ENCODE results near the gene PAFAH1B1.
"Not testable (repeated sequence)": the region's sequence is repeated elsewhere in the genome, so short reads cannot be mapped to it uniquely, and the experiment has no call there.

The PAFAH1B1 gene

GRCh38 chr17:2690165-2691068, 97.0 kb downstream of the PAFAH1B1 start:
- DNase-seq = no peak

DNA sequence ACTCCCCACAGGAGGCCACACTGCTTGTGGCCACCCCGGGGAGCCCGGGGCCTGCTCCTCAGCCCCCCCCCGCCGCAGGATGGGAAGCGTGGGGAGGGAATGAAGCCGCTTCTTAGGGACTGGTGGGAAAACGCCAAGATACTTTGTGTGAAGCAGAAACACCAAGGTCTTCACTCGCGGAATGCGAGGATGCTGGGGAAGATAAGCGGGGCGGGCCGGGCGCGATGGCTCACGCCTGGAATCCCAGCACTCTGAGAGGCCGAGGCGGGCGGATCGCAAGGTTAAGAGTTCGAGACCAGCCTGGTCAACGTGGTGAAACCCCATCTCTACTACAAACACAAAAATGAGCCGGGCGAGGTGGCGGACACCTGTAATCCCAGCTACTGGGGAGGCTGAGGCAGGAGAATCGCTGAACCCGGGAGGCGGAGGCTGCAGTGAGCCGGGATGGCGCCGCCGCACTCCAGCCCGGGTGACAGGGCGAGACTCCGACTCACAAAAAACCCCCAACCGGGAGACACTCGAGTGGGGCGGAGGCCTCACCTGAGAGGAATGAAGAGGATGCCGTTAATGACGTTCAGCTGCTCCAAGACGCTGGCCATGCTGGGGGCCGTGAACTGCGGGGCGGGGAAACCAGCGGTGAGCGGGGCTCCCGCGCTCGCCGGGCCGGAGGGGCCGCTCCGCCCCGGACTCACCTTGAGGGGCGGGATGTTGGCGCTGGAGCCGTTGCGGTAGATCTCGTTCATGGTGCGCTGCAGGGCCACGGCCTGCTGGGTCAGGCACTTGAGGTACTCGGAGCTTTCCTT, 97.8 kb downstream of the PAFAH1B1 start:
- DNase-seq = no peak

- DNase-seq = no peak
Observed at GRCh38 chr17:2691965-2692780, 98.7 kb downstream of the PAFAH1B1 start.

DNA sequence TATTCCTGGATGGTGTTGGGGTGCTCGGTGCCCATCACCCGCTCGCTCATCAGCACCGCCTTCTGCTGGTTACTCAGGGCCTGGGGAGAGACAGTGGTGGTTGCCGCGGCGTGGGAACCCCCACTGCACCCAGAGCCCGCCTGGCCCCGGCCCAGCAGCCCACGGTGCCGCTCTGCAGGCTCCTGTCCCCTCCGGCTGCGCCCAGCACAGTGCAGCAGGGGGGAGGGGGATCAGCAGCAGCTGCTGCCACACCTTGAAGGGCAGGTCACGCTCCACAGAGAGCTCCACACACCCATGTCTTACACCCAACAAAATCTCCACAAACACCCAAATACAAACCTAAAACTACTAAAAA, 99.3 kb downstream of the PAFAH1B1 start:
- DNase-seq = no peak

GRCh38 chr17:2693561-2694380, 100.3 kb downstream of the PAFAH1B1 start:
- DNase-seq = no peak

DNA sequence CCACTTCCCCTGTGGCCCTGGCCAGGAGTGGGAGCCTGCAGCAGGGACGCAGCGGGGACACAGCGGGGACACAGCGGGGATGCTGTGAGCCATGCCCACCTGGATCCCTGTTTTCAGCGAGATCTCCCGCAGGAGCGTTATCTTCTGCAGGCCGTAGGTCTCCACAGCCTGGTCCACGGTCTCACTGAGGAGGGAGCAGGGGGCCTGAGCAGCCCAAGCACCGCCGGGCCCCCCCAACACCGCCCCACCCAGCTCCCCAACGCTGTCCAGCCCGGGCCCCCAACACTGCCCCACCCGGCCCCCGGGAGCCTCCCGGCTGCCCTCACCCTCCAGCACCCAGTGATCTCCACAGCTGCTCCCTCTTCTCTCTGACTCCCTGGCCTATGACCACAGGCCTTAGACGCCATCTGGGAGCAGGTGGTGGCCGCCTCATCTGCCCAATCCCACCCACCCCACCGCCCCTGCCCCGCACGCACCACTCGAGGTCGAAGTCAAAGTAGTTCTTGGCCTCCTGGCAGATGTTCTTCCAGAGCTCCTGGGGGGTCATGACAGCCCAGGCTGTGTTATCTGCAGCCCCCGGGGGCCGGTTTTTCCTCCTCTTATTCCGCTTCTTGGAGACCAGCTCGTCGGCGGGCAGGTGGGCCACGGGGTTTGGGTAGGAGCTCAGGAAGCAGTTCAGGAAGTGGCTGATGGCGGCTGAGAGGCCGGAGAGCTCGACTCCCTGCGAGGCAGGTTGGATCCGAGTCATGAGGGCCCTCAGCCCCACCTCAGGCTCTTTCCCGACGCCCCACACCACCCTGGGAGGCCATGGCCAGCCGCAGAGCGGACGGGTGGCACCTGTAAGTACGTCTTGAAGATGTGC, 101.2 kb downstream of the PAFAH1B1 start:
- no peak for DNase-seq

DNA sequence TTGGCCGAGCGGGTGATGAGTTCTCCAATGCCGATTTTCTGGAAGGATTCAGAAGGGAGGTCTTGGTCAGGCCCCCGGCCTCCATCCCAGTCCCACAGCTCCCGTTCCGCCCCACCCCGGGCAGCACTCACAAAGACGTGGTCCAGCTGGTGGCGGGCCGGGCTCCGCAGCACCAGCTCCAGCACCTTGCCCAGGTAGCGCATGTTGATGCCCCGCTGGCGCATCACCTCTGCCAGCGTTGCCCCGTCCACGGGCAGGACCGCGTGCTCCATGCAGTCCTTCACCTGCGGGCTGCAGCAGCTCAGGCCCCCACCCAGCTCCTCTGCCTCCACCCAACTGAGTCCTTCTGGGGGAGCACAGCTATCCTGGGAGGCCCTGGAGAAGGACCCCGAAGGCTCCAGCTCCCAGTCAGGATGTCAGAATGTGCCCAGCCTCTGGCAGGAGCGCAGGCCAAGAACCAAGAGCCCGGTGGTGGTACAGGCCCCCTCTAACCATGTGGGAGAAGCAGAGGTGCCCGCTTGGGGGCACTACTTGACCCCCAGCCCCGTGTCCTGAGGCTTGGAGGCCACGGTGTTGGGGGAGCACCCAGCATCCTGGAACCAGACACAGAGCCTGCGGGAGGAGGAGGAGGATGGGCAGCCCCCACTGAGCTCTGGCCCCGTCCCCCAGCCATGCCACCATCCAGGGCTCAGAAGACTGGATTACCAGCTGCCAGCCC, 101.9 kb downstream of the PAFAH1B1 start:
- no peak for DNase-seq

DNA sequence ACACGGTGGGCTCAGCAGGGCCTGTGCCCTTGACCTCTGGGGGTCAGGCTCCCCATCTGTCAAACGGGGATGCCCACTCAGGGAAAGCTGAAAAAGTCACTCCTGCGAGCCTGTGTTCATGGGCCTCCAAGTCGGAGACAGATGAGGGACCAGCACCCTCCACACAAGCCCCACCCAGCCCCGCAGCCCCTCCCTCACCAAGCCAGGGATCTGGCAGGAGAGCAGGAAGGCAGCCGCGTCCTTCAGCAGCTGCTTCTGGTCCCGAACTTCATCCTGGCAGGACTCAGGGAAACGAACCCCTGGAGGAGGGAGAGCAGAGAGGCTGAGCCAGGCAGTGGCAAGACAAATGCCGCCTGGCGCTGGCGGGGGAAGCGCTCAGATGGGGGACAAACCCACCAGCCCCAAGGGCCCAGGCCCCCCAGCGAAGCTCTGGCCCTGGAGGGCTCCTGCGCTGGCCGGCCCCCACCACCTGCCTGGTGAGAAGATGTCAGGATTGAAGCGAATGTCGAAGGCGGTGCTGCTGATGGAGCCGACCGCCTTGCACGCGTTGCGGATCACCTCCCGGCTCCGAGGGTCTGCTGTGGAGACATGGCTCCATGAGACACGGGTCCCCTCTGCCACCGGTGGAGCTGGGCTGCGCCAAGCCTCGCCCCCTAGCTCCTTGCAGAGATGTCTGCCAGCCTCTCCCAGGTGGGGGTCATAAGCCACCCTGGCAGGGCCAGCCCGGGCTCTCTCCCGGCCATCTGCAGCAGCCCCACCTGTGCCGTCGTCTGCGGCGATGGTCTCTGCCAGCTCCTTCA, 102.7 kb downstream of the PAFAH1B1 start:
- DNase-seq = no peak

DNA sequence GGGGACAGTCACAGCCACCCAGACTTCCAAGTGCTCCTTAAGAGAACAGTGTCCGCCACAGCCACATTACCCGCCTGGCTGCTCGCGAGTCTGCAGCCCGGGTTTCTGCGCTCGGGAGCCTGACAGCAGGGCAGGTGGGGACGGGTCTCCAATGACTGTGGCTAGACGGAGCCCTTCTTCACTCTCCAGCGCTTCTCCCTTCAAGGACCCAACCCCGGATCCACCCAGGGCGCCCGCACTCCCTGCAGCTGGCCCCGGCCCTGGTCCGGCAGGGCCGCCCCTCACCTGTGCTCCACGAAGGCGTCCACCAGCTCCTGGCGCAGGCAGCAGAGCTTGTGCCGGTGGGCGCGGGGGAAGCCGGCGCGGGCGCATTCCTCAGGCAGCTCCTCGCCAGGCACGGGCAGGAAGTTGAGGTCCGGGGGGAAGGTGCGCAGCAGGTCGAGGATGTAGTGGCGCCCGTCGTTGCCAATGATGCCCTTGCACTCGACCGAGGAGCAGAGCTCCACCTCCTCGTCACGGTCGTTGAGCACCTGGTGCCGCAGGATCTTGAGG, 104.2 kb downstream of the PAFAH1B1 start:
- no peak for DNase-seq

- not testable (repeated sequence) for DNase-seq
Observed at GRCh38 chr17:2699216-2699805, 105.9 kb downstream of the PAFAH1B1 start.

GRCh38 chr17:2700030-2700490, 106.6 kb downstream of the PAFAH1B1 start:
- no peak for DNase-seq

DNA sequence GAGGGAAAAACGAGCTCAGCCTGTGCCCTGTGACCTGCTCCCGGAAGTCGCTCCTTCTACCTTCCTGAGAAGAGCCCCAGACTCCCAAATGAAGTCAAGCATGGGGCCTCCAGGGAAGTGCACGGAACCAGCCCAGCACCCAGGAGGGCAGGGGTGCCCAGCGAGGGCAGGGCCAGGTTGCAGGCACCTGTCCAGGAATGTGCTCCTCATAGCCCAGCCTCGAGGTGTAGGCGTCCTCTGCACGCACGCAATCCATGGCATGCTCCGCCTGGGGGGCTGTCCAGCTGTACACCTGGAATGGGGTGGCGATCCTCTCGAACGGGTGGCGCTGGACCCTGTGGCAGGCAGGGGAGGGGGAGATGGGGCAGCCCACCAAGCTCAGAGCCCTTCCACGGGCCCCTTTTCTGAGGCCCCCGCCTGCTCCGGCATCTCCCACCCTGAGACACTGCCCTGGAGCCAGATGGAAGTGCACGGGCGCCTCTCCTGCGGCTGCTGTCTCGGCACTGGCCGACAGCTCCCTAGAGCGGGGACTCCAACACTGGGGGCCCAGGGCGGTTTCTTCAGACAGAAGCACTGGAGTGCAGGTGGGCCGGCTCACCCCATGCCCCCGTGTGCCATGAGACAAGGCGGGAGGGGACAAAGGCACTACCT, 107.2 kb downstream of the PAFAH1B1 start:
- no peak for DNase-seq

GRCh38 chr17:2701161-2701995, 107.9 kb downstream of the PAFAH1B1 start:
- no peak for DNase-seq

GRCh38 chr17:2701996-2702741, 108.7 kb downstream of the PAFAH1B1 start:
- DNase-seq = no peak

DNA sequence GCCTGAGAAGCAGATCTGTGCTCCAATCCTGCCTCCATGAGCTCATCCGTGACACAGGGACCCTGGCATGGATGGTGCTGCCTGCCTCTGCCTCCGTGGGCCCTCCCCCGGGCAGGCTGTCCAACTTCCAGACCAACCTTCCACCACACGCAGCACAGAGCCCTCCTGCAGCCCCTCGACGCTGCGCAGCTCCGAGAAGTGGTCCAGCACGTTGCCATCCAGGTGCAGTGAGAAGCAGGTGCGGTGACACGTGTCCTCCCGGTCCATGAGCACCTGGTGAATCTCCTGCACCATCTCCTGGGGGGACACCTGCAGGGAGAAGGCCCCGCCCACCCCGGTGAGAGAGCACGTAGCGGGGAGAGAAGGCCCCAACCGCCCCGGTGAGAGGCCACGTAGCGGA, 109.7 kb downstream of the PAFAH1B1 start:
- DNase-seq = no peak

GRCh38 chr17:2703606-2704005, 110.2 kb downstream of the PAFAH1B1 start:
- DNase-seq = no peak
